ENCODE data around the gene TMEM88.

- TF ChIP-seq CTCF (conservative IDR thresholded peaks at IDR 0.05; ENCODE audit: low read length) (no peak), EZH2phosphoT487 (IDR thresholded peaks at IDR 0.05; ENCODE audit: borderline replicate concordance, low read depth, low read length) (no peak)
These were observed 18.2 kb downstream of the TMEM88 start for GRCh38 chr17:7873051-7873450.
